Kidney (tissue), 14 donors: Measurements from ENCODE around the gene SLC35F6. TPM values are rescaled to one million over a fixed set of nuclear protein-coding genes. Genes with fewer than 3 reads are reported as not detected.
A peak's percentile ranks its signal among the peaks of the same experiment; 100 is the strongest.

ENCODE experiments used
- DNase-seq, 5 donors: peaks; one replicate each; pipeline ENCODE4 v3.0.0-alpha.2; 2013 to 2020
- FAIRE-seq: peaks from 2 replicates; lab custom pipeline; 2012; peaks lifted over from hg19 to GRCh38; lab: Jason Lieb, UNC
- H3K27ac ChIP-seq, 2 donors: one replicate each; pipeline ENCODE4 v1.7.0; 2013; ENCODE audit warnings: low read depth in 2 of 2, low read length in 2 of 2, inconsistent platforms in 1 of 2
- H3K27me3 ChIP-seq: one replicate; pipeline ENCODE4 v1.7.1; 2013; ENCODE audit warnings: low read length, inconsistent platforms; ENCODE audit not compliant: control insufficient read depth, insufficient read depth
- H3K36me3 ChIP-seq, 3 donors: one replicate each; pipeline versions ENCODE4 v1.7.0 to v1.7.1; 2013; ENCODE audit warnings: low read length in 3 of 3, control low read depth in 1 of 3, inconsistent platforms in 1 of 3; ENCODE audit not compliant: insufficient read depth in 3 of 3, control insufficient read depth in 2 of 3
- H3K4me1 ChIP-seq, 3 donors: one replicate each; pipeline versions ENCODE4 v1.7.0 to v1.7.1; 2013; ENCODE audit warnings: low read length in 3 of 3, inconsistent platforms in 1 of 3, low read depth in 1 of 3; ENCODE audit not compliant: control insufficient read depth in 2 of 3, insufficient read depth in 2 of 3
- H3K4me3 ChIP-seq, 3 donors: one replicate each; pipeline versions ENCODE4 v1.7.0 to v1.8.1; 2013; ENCODE audit warnings: low read length in 3 of 3, control low read depth in 1 of 3, inconsistent platforms in 1 of 3
- H3K9ac ChIP-seq, 3 donors: one replicate each; pipeline versions ENCODE4 v1.7.0 to v1.7.1; 2013; ENCODE audit warnings: low read length in 3 of 3, control low read depth in 1 of 3, inconsistent platforms in 1 of 3
- H3K9me3 ChIP-seq, 3 donors: one replicate each; pipeline versions ENCODE4 v1.7.0 to v1.7.1; 2013; ENCODE audit warnings: low read length in 3 of 3, control low read depth in 1 of 3, inconsistent platforms in 1 of 3; ENCODE audit not compliant: control insufficient read depth in 2 of 3, insufficient read depth in 1 of 3
- intact Hi-C: fragments of 100-400 bp; cut with DNase I; formaldehyde crosslinking; loops from one replicate; pipeline ENCODE4 v1.11.1; 2022
- polyA plus RNA-seq: library from polyadenylated mRNA; stranded (reverse); fragments of 350-450 nt; fragmentation: Illumina TruSeq; extraction: RNeasy Lipid Tissue Mini Kit (QIAGEN cat#74804); gene quantifications from one replicate; pipeline ENCODE4 v1.2.3, GENCODE V29; 2014; ENCODE audit warnings: low read depth, low replicate concordance; ENCODE audit not compliant: insufficient read depth
- total RNA-seq: library from RNA; stranded (reverse); fragmentation: NEBNext Ultra II Directional; extraction: Animal tissue kit (Norgen Biotek cat#: 25700); gene quantifications from one replicate; pipeline ENCODE4 v1.2.1, GENCODE V29; 2021
- TF ChIP-seq, protein P1 (sequence below): IDR thresholded peaks from 3 replicates; pipeline ENCODE4 v1.5.1; 2012; ENCODE audit warnings: mild to moderate bottlenecking, moderate library complexity, borderline replicate concordance; ENCODE audit not compliant: insufficient read depth; ENCODE audit errors: extremely low read depth
- donor health status: control.
- donor health status: control.
- donor health status: control.
- donor health status: control.
- donor health status: control.
- donor health status: DM: yes; HTN: yes; CAD: no.
- donor health status: Normal renal cell carcinoma (clear cell type).

SLC35F6 gene
- total and polyA plus RNA-seq, 2 donors from 2014 or later: 43.1 to 63.7 TPM

DNA sequence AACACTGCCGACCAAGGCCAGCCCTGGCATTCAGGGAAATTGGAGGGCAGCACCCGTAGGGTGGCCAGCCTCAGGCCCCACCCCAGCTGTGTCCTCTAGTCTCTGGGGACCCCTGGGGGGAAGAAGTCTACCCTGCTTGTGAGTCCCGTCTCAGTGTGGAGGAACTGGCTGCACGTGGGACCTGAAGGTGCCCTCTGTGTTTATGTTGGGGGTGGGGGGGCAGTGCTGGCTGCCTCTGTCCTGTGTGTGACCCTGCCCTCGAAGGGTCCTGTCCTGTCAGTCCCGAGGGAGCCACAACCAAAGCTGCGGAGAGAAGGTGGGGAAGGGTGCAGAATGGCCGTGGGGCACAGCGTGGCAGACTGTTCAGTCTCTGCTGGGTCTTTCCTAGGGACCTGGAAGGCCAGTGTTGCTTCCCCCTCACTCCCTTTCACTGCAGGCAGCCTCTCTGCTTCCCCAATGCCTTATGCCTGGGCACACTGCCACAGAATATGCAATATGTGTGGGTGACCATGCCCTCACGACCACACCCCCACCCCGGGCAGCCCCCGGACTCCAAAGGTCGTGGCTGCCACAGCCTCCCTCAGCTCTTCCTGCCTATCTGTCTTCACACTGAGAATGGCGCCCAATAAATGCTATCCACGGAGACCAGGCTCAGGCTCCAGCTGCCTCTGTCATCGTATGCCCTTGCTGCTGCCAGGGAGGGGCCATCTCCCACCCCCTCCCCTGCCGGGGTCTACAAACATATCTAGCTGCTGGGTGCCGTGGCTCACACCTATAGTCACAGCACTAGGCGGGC is 33.3 kb upstream of the SLC35F6 start:
- Histone ChIP-seq H3K36me3 (no peaks in the 10 kb centered on the region), H3K9me3 (no peaks in the 10 kb centered on the region), H3K4me3 (no peak overlapping the region), H3K27me3 (peaks cover 2% of the 10 kb centered on the region), H3K9ac (no peak overlapping the region), H3K4me1 (peaks cover 0 to 2% (median 0%) of the 10 kb centered on the region in 3 donors), H3K27ac (no peak overlapping the region)
- DNase-seq (peak in 1 of 5 donors; percentile 54), FAIRE-seq (no peak)
- intact Hi-C loops: no loop called here
- TF ChIP-seq, protein P1, sequence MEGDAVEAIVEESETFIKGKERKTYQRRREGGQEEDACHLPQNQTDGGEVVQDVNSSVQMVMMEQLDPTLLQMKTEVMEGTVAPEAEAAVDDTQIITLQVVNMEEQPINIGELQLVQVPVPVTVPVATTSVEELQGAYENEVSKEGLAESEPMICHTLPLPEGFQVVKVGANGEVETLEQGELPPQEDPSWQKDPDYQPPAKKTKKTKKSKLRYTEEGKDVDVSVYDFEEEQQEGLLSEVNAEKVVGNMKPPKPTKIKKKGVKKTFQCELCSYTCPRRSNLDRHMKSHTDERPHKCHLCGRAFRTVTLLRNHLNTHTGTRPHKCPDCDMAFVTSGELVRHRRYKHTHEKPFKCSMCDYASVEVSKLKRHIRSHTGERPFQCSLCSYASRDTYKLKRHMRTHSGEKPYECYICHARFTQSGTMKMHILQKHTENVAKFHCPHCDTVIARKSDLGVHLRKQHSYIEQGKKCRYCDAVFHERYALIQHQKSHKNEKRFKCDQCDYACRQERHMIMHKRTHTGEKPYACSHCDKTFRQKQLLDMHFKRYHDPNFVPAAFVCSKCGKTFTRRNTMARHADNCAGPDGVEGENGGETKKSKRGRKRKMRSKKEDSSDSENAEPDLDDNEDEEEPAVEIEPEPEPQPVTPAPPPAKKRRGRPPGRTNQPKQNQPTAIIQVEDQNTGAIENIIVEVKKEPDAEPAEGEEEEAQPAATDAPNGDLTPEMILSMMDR: no peak

- intact Hi-C loops: no loop called here
- FAIRE-seq (no peak), DNase-seq (no peak)
- H3K4me3 ChIP-seq: no peak overlapping the region
- peaks cover 0 to 6% (median 0%) of the 10 kb centered on the region in 3 donors for H3K4me1 ChIP-seq
- H3K27ac ChIP-seq: no peak overlapping the region
- H3K36me3 ChIP-seq: no peaks in the 10 kb centered on the region
- H3K9ac ChIP-seq: no peak overlapping the region
- no peaks in the 10 kb centered on the region for H3K9me3 ChIP-seq
- TF ChIP-seq, protein P1: no peak
- peaks cover 2% of the 10 kb centered on the region for H3K27me3 ChIP-seq
Measured at GRCh38 chr2:26731714-26732113, 32.4 kb upstream of the SLC35F6 start.

DNA sequence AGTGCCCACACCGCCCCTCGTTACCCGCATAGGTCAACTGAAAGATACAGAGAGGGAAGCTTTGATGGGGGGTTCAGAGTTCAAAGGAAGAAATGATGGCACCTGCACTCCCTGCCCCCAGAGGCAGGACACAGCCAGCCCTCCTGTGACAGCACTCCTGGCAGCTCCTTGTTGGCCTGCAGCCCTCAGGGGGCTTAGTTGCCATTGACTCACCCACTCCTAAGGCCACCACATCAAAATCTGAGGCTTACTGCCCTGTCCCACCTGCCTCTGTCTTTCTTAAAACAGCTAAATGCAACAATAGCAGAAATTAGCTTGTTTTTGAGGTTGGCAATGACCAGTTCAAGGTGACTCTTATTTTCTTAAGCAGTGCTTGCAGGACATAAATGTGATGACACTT is 31.6 kb upstream of the SLC35F6 start:
- intact Hi-C loops: no loop called here
- Histone ChIP-seq H3K36me3 (no peaks in the 10 kb centered on the region), H3K27ac (no peak overlapping the region), H3K9me3 (no peaks in the 10 kb centered on the region), H3K4me1 (peaks cover 0 to 6% (median 0%) of the 10 kb centered on the region in 3 donors), H3K27me3 (peaks cover 2% of the 10 kb centered on the region), H3K9ac (no peak overlapping the region), H3K4me3 (no peak overlapping the region)
- TF ChIP-seq, protein P1: no peak
- DNase-seq (no peak), FAIRE-seq (no peak)
